GM12865 (cell line): Measurements from ENCODE around the gene RGSL1.

Experiments used
- DNase-seq: peaks from one replicate; pipeline ENCODE4 v3.0.0; 2010; ENCODE audit warnings: low read depth
- H3K4me3 ChIP-seq: 2 replicates; pipeline ENCODE4 v1.5.1; 2011; ENCODE audit warnings: mild to moderate bottlenecking, low read depth, low read length, control low read depth
- TF ChIP-seq, protein P1 (sequence below): IDR thresholded peaks from 2 replicates; pipeline ENCODE4 v1.5.1; 2011; ENCODE audit warnings: low read length, control low read depth, low read depth, inconsistent platforms; ENCODE audit not compliant: insufficient read depth; ENCODE audit errors: missing control alignments

Gene RGSL1

DNA sequence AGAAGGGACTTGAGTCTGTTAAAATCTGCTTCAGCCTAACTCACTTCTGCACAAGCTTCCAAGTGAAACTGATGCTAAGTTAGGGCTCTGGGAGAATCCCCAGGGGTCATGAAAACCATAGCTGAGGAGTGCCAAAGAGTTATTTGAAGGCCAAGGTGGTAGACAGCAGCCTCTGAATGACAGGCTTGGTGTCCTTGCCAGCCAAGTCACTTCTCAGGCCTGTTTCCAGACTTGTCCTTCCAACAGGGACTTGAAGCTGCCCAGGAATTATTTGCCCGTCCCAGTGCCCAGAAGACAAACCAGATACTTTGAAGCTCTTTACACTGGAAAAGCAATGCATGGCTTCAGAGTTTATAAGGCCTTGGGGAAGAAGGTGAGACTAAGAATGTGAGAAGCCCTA is 105.5 kb downstream of the RGSL1 start:
- no peak for DNase-seq
- TF ChIP-seq, protein P1, sequence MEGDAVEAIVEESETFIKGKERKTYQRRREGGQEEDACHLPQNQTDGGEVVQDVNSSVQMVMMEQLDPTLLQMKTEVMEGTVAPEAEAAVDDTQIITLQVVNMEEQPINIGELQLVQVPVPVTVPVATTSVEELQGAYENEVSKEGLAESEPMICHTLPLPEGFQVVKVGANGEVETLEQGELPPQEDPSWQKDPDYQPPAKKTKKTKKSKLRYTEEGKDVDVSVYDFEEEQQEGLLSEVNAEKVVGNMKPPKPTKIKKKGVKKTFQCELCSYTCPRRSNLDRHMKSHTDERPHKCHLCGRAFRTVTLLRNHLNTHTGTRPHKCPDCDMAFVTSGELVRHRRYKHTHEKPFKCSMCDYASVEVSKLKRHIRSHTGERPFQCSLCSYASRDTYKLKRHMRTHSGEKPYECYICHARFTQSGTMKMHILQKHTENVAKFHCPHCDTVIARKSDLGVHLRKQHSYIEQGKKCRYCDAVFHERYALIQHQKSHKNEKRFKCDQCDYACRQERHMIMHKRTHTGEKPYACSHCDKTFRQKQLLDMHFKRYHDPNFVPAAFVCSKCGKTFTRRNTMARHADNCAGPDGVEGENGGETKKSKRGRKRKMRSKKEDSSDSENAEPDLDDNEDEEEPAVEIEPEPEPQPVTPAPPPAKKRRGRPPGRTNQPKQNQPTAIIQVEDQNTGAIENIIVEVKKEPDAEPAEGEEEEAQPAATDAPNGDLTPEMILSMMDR: no peak
- H3K4me3 ChIP-seq: no peak overlapping the region

DNA sequence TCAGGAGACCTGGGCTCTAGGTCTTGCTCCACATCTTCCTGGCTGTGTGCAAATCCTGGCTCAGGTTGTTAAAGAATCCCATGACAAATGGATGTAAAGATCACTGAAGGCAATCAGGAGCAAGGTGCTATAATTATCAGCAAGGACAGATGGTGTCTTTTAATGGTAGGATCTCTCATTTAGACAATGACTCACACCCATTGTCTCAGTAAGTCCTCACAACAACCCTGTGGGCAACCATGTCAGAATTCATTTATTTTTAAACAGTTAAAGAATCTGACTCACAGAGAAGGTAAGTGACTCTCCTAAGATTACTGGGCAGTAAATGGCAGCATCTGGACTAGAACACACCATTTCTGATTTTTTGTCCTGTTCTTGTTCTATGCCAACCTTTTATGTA is 106.3 kb downstream of the RGSL1 start:
- H3K4me3 ChIP-seq: no peak overlapping the region
- DNase-seq: no peak
- TF ChIP-seq, protein P1: no peak

DNA sequence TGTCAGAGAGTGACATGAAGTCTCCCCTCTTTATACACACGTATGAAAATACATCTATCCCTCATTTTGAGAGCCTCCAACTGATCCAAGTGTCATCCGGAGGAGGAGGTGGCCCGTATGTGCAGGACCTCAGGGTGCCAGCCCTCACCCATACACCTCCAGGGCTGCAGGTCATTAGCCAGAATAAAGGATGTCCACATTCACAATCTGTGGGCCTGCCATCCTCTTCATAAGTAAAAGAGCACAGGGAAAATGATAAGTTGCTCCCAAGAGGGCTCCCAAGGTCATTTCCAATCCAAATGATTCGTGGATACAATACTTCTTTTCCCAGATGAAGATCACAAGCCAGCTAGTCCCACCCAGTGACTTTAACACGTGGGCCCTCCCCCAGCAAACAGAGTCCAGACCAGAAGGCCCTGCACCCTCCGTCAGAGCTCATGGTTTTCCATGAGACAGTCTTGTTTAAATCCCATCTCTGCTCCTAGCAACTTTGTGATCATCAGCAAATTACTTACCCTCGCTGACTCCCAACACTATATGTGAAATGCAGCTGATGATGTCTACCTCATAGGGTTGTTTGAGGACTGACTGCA is 110.5 kb downstream of the RGSL1 start:
- DNase-seq: no peak
- no peak overlapping the region for H3K4me3 ChIP-seq

DNA sequence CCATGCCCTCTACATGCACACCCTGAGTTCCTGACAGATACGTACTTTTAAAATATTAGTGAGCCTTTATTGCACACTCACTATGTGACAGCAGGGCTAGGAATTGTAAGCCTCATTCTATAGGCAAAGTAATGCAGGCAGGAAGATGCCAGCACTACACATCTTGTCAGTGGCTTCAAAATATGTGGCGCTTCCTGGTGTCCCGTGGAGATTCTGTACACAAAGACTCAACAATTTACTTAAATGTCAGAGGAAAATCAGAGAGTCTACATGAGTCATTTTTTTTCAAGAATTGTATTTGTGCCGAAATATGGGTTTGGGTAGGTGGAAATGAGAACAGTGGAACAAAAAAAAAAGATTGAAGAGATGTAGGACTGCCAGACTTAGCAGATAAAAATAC is 111.5 kb downstream of the RGSL1 start:
- H3K4me3 ChIP-seq: no peak overlapping the region
- TF ChIP-seq, protein P1: no peak
- DNase-seq: no peak

More for the DNA sequence above, 110.5 kb downstream of the RGSL1 start:
- TF ChIP-seq, protein P1: no peak

DNA sequence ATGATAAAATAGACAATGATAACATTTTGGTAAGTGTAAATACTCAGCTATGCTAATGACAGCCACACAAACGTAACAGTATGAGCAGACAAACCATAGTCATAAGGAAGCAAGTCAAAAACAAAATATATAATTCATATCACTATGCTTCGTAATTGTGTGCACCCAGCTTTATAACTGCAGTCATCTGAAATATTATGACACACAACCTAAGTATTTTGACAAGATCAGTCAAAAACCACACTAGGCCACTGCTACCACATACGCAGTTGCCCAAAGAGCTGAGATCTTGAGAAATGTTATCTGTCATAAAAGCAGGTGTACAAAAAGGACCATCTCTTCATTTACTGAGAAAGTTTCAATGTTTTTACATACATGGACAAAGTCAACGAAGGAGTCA is 113.1 kb downstream of the RGSL1 start:
- DNase-seq: no peak
- no peak overlapping the region for H3K4me3 ChIP-seq
- TF ChIP-seq, protein P1: no peak

DNA sequence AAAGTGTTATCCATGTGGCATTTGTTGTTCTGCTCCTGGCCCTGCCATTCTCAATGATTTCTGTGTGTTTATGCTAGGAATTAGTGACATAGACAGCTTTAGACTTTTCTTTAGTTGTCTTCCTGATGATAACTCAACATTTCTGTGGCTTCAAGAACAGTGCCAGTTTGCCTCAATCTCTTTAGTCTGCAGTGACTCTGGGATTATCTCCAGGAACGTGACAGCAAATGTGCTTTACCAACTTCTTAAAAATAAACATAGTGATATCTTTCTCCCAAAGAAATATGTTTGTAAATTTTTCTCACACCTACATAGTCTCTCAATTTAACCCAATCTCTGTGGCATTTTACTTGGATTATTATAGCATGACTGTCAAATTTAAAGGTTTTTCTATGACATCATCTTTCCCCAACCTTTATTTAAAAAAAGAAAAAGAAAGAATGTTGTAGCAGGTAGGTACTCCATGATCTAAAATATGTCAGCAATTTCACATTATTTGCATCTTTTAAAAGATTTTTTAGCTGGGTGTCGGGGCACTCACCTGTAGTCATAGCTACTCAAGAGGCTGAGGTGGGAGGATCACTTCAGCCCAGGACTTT is 114.6 kb downstream of the RGSL1 start:
- DNase-seq: no peak
- TF ChIP-seq, protein P1: no peak
- no peak overlapping the region for H3K4me3 ChIP-seq

DNA sequence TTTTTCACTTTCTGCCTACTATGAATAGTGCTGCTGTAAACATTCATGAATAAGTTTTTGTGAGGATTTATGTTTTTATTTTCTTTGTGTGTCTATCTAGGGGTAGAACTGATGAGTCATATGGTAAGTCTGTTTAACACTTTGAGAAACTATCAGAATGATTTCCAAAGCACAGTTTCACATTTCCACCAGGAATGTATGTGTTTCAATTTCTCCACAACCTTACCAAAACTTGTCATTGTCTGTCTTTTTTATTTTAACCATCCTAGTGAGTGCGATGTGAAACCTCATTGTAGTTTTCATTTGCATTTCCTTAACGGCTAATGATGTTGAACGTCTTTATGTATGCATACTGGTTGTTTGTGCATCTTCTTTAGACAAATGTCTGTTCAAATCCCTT is 115.6 kb downstream of the RGSL1 start:
- TF ChIP-seq, protein P1: no peak
- H3K4me3 ChIP-seq: no peak overlapping the region
- peak; percentile 37 for DNase-seq
